Liver (tissue), 3 donors: ENCODE measurements around the gene PPP2R3B.

Experiments used
- CTCF ChIP-seq: fragments of 150-350 bp; IDR thresholded peaks from 2 replicates; pipeline ENCODE4 v1.5.1; 2017; ENCODE audit warnings: improper control_type of control experiment, low read depth, low read length; ENCODE audit not compliant: missing input control
- HNF4A ChIP-seq, 2 donors: conservative IDR thresholded peaks; 2 replicates each; pipeline ENCODE4 v1.6.1; 2016; ENCODE audit warnings: antibody characterized with exemption in 2 of 2, mild to moderate bottlenecking in 2 of 2
- YY1 ChIP-seq: IDR thresholded peaks from 2 replicates; pipeline ENCODE4 v1.6.1; 2016; ENCODE audit warnings: antibody characterized with exemption, mild to moderate bottlenecking
- donor health status: healthy.
- donor health status: healthy.

GRCh38 chrX:434946-435345 lies 48.2 kb upstream of the PPP2R3B start:
- TF ChIP-seq CTCF: no peak
- TF ChIP-seq HNF4A (conservative IDR thresholded peaks at IDR 0.05): no peak
- TF ChIP-seq YY1: no peak
